ENCODE measurements around the gene AQP4.
A peak's percentile ranks its signal among the peaks of the same experiment; 100 is the strongest.

The AQP4 gene

GRCh38 chr18:26893996-26894395 is 28.5 kb upstream of the AQP4 start:
- FAIRE-seq (peak; percentile 25), DNase-seq (ENCODE audit: insufficient read length, low spot score) (no peak)
- no peak for TF ChIP-seq CTCF (IDR thresholded peaks at IDR 0.05; ENCODE audit: insufficient read depth, missing control alignments)

GRCh38 chr18:26888259-26888658 is 22.8 kb upstream of the AQP4 start:
- TF ChIP-seq CTCF (IDR thresholded peaks at IDR 0.05; ENCODE audit: insufficient read depth, missing control alignments) = no peak
- FAIRE-seq = no peak
- DNase-seq (ENCODE audit: insufficient read length, low spot score) = no peak

GRCh38 chr18:26875040-26875654 is 9.6 kb upstream of the AQP4 start:
- TF ChIP-seq CTCF (IDR thresholded peaks at IDR 0.05; ENCODE audit: insufficient read depth, missing control alignments) = no peak
- no peak for DNase-seq (ENCODE audit: insufficient read length, low spot score)
- no peak for FAIRE-seq

- no peak for DNase-seq (ENCODE audit: insufficient read length, low spot score)
- FAIRE-seq = no peak
- no peak for TF ChIP-seq CTCF (IDR thresholded peaks at IDR 0.05; ENCODE audit: insufficient read depth, missing control alignments)
These were observed 8.8 kb upstream of the AQP4 start for GRCh38 chr18:26874283-26874682.

GRCh38 chr18:26869640-26870039 is 4.1 kb upstream of the AQP4 start:
- DNase-seq (ENCODE audit: insufficient read length, low spot score) (no peak), FAIRE-seq (no peak)
- no peak for TF ChIP-seq CTCF (IDR thresholded peaks at IDR 0.05; ENCODE audit: insufficient read depth, missing control alignments)

- no peak for DNase-seq (ENCODE audit: insufficient read length, low spot score)
- FAIRE-seq = no peak
- TF ChIP-seq CTCF (IDR thresholded peaks at IDR 0.05; ENCODE audit: insufficient read depth, missing control alignments) = no peak
These were observed 3.6 kb upstream of the AQP4 start for GRCh38 chr18:26868968-26869586.

- FAIRE-seq = no peak
- DNase-seq (ENCODE audit: insufficient read length, low spot score) = no peak
- no peak for TF ChIP-seq CTCF (IDR thresholded peaks at IDR 0.05; ENCODE audit: insufficient read depth, missing control alignments)
These were observed 2.0 kb upstream of the AQP4 start for GRCh38 chr18:26867471-26867870.
